SK-N-SH treated with all-trans-retinoic acid at 6 μM for 48 hours (cell line): ENCODE measurements around the gene NFIB.

Experiments
- ATAC-seq: fragments of 200-7000 bp; cut with Tn5 transposase; 3 replicates; pipeline ENCODE4 v1.9.1; 2020; ENCODE audit warnings: mild to moderate bottlenecking, moderate library complexity
- ARNTL ChIP-seq: fragments of 450-650 bp; formaldehyde crosslinking; IDR thresholded peaks from 2 replicates; pipeline ENCODE4 v1.5.0; 2020; ENCODE audit warnings: low read depth, mild to moderate bottlenecking, moderate library complexity, borderline replicate concordance
- BACH2 ChIP-seq: fragments of 250-450 bp; sonication (Bioruptor Pico); IDR thresholded peaks from 2 replicates; pipeline ENCODE4 v1.9.0; 2021; ENCODE audit warnings: mild to moderate bottlenecking, borderline replicate concordance
- CSDC2 ChIP-seq: fragments of 250-450 bp; sonication (Bioruptor Pico); IDR thresholded peaks from 2 replicates; pipeline ENCODE4 v1.5.0; 2020; ENCODE audit warnings: mild to moderate bottlenecking, moderate library complexity
- ESRRG ChIP-seq: fragments of 250-450 bp; sonication (Bioruptor Pico); IDR thresholded peaks from 2 replicates; pipeline ENCODE4 v1.6.1; 2021; ENCODE audit warnings: mild to moderate bottlenecking
- ISL1 ChIP-seq: fragments of 250-450 bp; sonication (Bioruptor Pico); IDR thresholded peaks from 2 replicates; pipeline ENCODE4 v2.1.2; 2022; ENCODE audit warnings: mild to moderate bottlenecking, moderate library complexity
- OSR1 ChIP-seq: fragments of 250-450 bp; sonication (Bioruptor Pico); IDR thresholded peaks from 2 replicates; pipeline ENCODE4 v1.8.0; 2022; ENCODE audit warnings: moderate library complexity, mild to moderate bottlenecking, inconsistent platforms
- PPARA ChIP-seq: fragments of 250-450 bp; sonication (Bioruptor Pico); IDR thresholded peaks from 2 replicates; pipeline ENCODE4 v1.5.0; 2020; ENCODE audit warnings: mild to moderate bottlenecking, borderline replicate concordance
- RARB ChIP-seq: fragments of 250-450 bp; sonication (Bioruptor Pico); IDR thresholded peaks from 2 replicates; pipeline ENCODE4 v1.8.0; 2021; ENCODE audit warnings: mild to moderate bottlenecking, moderate library complexity
- SNAI2 ChIP-seq: fragments of 250-450 bp; sonication (Bioruptor Pico); IDR thresholded peaks from 2 replicates; pipeline ENCODE4 v1.5.0; 2020; ENCODE audit warnings: mild to moderate bottlenecking, moderate library complexity
- TCF4 ChIP-seq: fragments of 250-450 bp; sonication (Bioruptor Pico); IDR thresholded peaks from 2 replicates; pipeline ENCODE4 v1.8.0; 2021; ENCODE audit warnings: mild to moderate bottlenecking, moderate library complexity, borderline replicate concordance
- TOX ChIP-seq: fragments of 250-450 bp; sonication (Bioruptor Pico); IDR thresholded peaks from 2 replicates; pipeline ENCODE4 v1.8.0; 2021; ENCODE audit warnings: mild to moderate bottlenecking, moderate library complexity, borderline replicate concordance
- ZC3H10 ChIP-seq: fragments of 250-450 bp; sonication (Bioruptor Pico); IDR thresholded peaks from 2 replicates; pipeline ENCODE4 v1.5.1; 2021; ENCODE audit warnings: mild to moderate bottlenecking, moderate library complexity
- ZFP3 ChIP-seq: fragments of 250-450 bp; sonication (Bioruptor Pico); IDR thresholded peaks from 2 replicates; pipeline ENCODE4 v1.5.0; 2020; ENCODE audit warnings: mild to moderate bottlenecking, moderate library complexity
- ZFP30 ChIP-seq: fragments of 450-650 bp; formaldehyde crosslinking; IDR thresholded peaks from 2 replicates; pipeline ENCODE4 v1.5.0; 2022; ENCODE audit warnings: mild to moderate bottlenecking, moderate library complexity
- ZNF565 ChIP-seq: fragments of 450-650 bp; formaldehyde crosslinking; conservative IDR thresholded peaks from 2 replicates; pipeline ENCODE4 v1.5.0; 2020; ENCODE audit warnings: low read depth, mild to moderate bottlenecking, moderate library complexity
- ZNF70 ChIP-seq: fragments of 450-650 bp; formaldehyde crosslinking; IDR thresholded peaks from 2 replicates; pipeline ENCODE4 v1.5.0; 2020; ENCODE audit warnings: mild to moderate bottlenecking, moderate library complexity
- ZNF8 ChIP-seq: fragments of 450-650 bp; formaldehyde crosslinking; IDR thresholded peaks from 2 replicates; pipeline ENCODE4 v1.5.0; 2020; ENCODE audit warnings: mild to moderate bottlenecking, moderate library complexity
- TF ChIP-seq, protein P1 (sequence below): fragments of 250-450 bp; sonication (Bioruptor Pico); IDR thresholded peaks from 2 replicates; pipeline ENCODE4 v1.8.0; 2021; ENCODE audit warnings: low read depth, mild to moderate bottlenecking, moderate library complexity, borderline replicate concordance
- TF ChIP-seq, protein P2 (sequence below): fragments of 250-450 bp; sonication (Bioruptor Pico); IDR thresholded peaks from 2 replicates; pipeline ENCODE4 v1.8.0; 2020; ENCODE audit warnings: mild to moderate bottlenecking, moderate library complexity, borderline replicate concordance
- TF ChIP-seq, protein P3 (sequence below): fragments of 250-450 bp; sonication (Bioruptor Pico); IDR thresholded peaks from 2 replicates; pipeline ENCODE4 v1.5.1; 2020; ENCODE audit warnings: low read depth, mild to moderate bottlenecking, moderate library complexity

The NFIB gene

DNA sequence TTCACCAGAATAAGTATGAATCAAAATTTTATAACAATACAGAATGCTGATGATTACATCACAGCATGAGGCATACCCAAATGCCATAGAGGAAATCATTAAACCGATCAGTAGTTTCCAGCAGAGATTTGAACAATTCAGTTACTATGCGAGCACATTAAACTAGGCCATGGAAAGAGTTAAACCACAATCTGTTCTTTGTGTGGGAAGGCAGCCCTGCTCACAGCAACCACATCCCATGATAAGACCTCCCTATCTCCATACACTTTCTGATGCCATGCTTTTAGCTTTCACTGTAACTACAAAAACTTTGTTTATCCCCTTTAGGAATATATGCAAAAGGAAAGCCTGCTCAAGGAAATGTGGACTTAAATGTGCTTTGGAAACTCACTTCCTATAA lies 4.5 kb downstream of the NFIB start (continued):
- TF ChIP-seq ZC3H10 (CRISPR knock-in tag): no peak
- TF ChIP-seq, all 23 proteins: peak for 0

DNA sequence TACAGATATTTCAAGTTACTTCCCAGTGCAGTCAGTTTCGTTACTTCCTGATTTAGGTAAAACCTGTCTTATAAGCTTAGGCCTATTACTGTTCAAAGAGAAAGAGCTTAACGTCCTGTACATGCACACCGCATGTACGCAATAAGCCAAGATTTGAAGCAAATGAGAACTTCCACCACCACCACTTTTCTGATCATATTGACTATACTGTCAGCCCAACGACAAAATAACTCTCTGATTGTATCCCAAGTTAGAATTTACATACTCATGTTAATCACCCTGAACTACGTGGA lies 5.1 kb downstream of the NFIB start:
- TF ChIP-seq ZNF70 (CRISPR knock-in tag) (no peak), PPARA (no peak), ISL1 (CRISPR knock-in tag) (no peak), RARB (CRISPR knock-in tag) (no peak), ZFP30 (CRISPR knock-in tag) (no peak), ZNF565 (CRISPR knock-in tag) (no peak), SNAI2 (CRISPR knock-in tag) (no peak)
- TF ChIP-seq, protein P1, sequence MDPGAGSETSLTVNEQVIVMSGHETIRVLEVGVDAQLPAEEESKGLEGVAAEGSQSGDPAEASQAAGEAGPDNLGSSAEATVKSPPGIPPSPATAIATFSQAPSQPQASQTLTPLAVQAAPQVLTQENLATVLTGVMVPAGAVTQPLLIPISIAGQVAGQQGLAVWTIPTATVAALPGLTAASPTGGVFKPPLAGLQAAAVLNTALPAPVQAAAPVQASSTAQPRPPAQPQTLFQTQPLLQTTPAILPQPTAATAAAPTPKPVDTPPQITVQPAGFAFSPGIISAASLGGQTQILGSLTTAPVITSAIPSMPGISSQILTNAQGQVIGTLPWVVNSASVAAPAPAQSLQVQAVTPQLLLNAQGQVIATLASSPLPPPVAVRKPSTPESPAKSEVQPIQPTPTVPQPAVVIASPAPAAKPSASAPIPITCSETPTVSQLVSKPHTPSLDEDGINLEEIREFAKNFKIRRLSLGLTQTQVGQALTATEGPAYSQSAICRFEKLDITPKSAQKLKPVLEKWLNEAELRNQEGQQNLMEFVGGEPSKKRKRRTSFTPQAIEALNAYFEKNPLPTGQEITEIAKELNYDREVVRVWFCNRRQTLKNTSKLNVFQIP (CRISPR knock-in tag): no peak

DNA sequence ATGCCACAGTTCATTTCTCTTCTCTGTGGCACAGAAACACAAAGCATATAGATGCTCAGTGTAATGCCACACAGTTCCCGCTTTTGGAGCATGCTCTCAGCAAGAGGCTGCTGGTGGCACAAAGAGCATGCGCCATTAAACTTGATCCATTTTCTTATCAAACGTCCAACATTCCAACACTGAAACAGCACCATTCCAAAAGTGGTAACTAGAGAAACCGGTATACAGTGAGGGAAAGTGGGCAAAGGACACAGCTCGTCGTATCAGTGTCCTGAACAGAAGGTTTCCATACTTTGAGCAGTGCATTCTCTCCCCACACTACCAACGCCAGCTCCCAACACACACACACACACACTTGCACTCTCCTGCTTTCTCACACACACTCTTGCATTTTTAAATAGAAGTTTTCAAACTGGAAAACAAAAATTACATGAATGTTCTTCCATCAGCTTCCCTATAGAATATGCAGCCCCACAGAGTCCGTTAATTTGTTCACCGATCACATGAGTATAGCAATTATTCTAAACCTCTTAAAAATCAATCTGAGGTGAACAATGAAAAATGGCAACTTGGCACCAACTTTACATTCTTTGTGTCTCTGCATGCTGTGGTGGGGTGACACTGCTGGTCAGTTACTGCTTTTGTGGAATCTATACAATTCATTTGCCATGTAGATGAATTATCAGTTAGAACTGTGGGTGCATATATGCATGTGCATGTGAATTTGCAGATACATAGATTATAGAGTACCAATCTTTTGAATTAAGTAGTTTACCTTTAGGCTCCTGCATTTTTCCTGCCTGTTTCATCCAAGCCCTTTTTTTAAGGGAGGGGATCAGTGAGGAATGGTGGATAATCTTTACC lies 5.7 kb downstream of the NFIB start:
- TF ChIP-seq ARNTL (CRISPR knock-in tag) (no peak), PPARA (no peak), TOX (CRISPR knock-in tag) (no peak), ZFP3 (no peak), ZNF8 (CRISPR knock-in tag) (no peak), BACH2 (CRISPR knock-in tag) (no peak), OSR1 (no peak), ISL1 (CRISPR knock-in tag) (no peak), CSDC2 (CRISPR knock-in tag) (no peak), ESRRG (CRISPR knock-in tag) (no peak), ZFP30 (CRISPR knock-in tag) (no peak), ZC3H10 (CRISPR knock-in tag) (no peak), ZNF70 (CRISPR knock-in tag) (no peak)
- TF ChIP-seq, protein P2, sequence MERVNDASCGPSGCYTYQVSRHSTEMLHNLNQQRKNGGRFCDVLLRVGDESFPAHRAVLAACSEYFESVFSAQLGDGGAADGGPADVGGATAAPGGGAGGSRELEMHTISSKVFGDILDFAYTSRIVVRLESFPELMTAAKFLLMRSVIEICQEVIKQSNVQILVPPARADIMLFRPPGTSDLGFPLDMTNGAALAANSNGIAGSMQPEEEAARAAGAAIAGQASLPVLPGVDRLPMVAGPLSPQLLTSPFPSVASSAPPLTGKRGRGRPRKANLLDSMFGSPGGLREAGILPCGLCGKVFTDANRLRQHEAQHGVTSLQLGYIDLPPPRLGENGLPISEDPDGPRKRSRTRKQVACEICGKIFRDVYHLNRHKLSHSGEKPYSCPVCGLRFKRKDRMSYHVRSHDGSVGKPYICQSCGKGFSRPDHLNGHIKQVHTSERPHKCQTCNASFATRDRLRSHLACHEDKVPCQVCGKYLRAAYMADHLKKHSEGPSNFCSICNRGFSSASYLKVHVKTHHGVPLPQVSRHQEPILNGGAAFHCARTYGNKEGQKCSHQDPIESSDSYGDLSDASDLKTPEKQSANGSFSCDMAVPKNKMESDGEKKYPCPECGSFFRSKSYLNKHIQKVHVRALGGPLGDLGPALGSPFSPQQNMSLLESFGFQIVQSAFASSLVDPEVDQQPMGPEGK (CRISPR knock-in tag): no peak
- TF ChIP-seq, protein P3, sequence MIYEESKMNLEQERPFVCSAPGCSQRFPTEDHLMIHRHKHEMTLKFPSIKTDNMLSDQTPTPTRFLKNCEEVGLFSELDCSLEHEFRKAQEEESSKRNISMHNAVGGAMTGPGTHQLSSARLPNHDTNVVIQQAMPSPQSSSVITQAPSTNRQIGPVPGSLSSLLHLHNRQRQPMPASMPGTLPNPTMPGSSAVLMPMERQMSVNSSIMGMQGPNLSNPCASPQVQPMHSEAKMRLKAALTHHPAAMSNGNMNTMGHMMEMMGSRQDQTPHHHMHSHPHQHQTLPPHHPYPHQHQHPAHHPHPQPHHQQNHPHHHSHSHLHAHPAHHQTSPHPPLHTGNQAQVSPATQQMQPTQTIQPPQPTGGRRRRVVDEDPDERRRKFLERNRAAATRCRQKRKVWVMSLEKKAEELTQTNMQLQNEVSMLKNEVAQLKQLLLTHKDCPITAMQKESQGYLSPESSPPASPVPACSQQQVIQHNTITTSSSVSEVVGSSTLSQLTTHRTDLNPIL (CRISPR knock-in tag): no peak
- TF ChIP-seq, protein P1 (CRISPR knock-in tag): no peak
- ATAC-seq: peak; percentile 61

More for the DNA sequence above, 5.1 kb downstream of the NFIB start:
- no peak for ATAC-seq

DNA sequence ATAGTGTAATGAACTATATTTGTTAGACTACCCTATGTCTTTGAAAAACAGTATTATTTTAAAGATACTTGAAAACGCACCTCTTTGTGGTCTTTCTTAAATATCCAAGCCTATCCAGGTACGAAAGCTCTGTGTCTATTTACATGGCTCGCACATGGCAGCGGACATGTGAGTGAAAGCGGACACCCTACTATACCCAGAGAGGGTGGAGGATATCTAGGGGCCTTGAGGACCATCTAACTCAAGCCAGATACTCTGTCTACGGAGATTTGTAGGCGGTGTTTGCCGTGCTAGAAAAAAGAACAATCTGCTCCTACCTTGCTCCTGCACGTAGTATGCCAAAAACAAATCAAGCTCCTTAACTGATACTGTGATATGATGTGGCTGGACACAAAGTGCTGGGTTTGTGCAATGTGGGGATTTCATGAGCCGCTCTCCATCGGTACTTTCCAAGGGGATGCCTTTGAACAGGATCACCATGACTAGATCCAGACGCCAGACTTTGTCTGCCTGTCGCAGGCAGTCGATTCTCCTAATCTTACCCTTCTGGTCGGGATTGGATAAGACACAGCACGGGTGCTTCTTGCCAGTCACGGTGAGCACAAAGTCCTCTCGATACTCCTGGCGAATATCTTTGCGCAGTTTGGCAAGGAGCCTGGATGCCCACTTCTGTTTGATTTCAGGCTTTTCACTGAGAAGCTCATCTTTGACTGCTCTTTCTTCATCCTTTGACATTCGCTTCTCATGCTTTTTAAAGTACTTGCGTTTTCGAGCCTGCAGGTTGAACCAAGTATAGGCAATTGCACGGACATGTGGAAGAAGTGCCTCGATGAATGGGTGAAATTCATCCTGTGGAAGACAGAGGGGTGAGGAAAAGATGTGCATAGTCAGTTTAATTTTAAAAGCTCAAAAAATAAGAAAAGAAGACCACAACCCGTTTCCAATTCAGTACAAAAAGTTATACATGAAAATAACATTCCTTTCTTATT lies 7.0 kb downstream of the NFIB start:
- peak; percentile 57 for ATAC-seq
- TF ChIP-seq PPARA: no peak
- TF ChIP-seq, protein P1 (CRISPR knock-in tag): no peak
- TF ChIP-seq, protein P2 (CRISPR knock-in tag): no peak
- TF ChIP-seq TCF4 (CRISPR knock-in tag): no peak
- no peak for TF ChIP-seq SNAI2 (CRISPR knock-in tag)
- TF ChIP-seq ZNF70 (CRISPR knock-in tag): no peak
